Measurements from ENCODE around the gene KCND1.
"Not testable (repeated sequence)": the region's sequence is repeated elsewhere in the genome, so short reads cannot be mapped to it uniquely, and the experiment has no call there.

KCND1 gene

GRCh38 chrX:48971249-48972219 lies at the start of gene KCND1:
KCND1 (minus strand) TSS chrX:48971844; CDS start chrX:48970271, 1,573 bp downstream.
- DNase-seq = peak; percentile 9

GRCh38 chrX:49019599-49020249 lies 48.1 kb upstream of the KCND1 start:
- DNase-seq = no peak

GRCh38 chrX:49019050-49019449 lies 47.4 kb upstream of the KCND1 start:
- no peak for DNase-seq

- DNase-seq = no peak
Observed at GRCh38 chrX:49003696-49004095, 32.1 kb upstream of the KCND1 start.

GRCh38 chrX:49002091-49002935 lies 30.7 kb upstream of the KCND1 start, which contains the start of gene GRIPAP1:
GRIPAP1 (minus strand) TSS chrX:49002264; CDS start chrX:49002229, 35 bp downstream.
- peak; percentile 79 for DNase-seq

GRCh38 chrX:49001521-49002090 lies 30.0 kb upstream of the KCND1 start:
- peak; percentile 61 for DNase-seq

DNA sequence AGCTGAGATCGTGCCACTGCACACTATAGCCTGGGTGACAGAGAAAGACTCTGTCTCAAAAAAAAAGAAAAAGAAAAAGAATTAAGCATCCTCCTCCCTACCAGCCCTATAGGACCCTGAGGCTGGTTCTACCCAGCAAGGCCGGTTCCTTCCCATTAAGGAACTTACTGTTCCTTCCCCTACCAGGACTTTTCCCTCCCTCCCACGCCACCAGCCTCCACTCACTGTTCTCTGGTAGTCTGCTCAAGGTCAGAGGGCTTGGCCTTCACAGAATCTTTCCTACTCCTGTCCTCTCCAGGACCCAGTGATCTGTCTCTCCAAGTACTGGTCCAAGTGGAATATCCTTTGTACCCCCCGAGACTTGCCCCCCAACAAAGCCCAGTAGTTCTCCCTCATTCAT lies 29.0 kb upstream of the KCND1 start:
- no peak for DNase-seq

DNA sequence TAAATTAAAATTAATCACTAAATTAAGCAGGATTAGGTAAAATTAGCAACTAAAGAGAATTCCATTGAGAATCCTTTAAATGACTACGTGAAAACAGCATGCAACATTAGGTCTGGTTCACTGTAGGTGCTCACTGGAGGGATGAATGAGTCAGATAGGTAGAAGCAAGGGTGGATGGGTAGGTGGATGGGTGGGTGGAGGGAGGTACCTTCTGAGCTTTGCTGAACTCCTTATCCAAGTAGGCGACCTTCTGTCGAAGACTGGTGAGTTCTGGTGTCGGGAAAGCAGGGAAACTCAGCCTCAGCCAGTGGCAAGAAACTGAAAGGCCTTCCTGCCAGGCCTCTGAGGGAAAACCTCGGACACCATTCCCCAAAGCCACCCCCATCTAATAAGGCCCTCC lies 27.4 kb upstream of the KCND1 start:
- peak; percentile 3 for DNase-seq

GRCh38 chrX:48998391-48998790 lies 26.7 kb upstream of the KCND1 start:
- DNase-seq = peak; percentile 9

GRCh38 chrX:48997865-48998264 lies 26.2 kb upstream of the KCND1 start:
- DNase-seq = no peak

DNA sequence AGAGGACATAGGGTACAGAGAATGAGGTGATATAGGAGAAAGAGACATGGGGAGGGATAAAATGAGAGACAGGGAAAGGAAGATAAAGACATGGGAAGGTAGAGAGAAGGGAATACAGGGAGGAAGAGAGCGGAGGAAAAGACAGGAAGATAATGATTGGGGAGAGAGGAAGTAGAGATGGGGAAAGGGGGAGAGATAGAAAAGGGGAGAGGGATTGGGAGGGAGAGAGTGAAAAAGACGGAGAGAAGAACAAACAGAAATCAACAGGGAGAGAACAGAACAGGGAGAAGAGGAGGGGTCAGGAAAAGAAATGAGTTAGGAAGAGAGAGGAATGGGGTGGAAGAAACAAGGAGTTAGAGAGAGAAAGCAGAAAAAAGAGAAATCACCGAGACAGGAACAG lies 25.8 kb upstream of the KCND1 start:
- DNase-seq = no peak

DNA sequence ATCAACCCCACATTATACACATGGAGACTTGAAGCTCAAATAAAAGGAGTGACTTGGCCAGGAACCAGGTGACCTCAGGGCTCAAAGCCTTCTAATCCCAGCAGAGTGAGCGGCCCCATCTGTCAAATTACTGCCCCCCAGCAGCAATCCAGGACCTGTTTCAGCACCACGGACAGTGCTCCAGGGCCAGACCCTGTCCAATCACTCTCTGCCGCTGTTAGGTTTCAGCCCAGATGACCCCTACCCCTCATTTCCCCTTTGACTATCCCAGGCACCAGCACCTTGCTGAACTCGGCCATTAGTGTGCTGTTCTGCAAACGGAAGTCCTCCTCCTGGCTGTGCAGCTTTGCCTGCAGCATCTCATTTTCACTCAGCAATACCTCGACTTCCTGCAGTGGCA lies 25.3 kb upstream of the KCND1 start:
- DNase-seq = no peak

DNA sequence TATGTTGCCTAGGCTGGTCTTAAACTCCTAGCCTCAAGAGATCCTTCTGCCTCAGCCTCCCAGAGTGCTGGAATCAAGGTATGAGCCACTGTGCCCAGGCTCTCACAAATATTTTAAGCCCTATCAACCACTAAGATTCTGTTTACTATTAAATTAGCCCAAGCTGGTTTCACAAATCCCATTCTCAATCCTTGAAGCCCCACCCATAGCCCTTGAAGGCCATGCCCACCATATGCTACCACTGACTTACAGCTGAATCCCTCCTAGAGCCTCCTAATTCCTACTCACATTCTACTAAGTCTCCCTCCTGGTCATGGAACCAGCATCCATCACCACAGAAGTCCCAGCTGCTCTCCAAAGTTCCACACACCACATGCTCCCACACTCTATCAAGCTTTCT lies 20.7 kb upstream of the KCND1 start:
- DNase-seq = no peak

- no peak for DNase-seq
Observed at GRCh38 chrX:48989483-48989882, 17.8 kb upstream of the KCND1 start.

DNA sequence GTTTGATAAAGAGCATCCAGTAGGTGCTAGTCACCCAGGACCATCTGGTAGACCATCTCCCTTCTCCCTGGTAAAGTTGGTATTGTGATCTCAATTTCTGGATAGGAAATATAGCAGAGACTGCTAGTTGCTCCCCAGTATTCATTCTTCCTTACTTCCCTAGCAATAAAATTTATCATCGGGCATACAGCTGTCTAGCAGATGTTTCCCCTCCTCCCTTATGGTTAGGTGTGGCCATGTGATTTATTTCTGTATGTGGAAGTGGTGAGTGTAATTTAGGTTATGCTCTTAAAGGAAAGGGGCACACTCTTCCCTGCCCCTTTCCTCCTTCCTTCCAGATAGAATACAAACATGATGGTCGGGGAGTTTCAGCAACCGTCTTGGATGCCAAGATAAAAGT lies 12.3 kb upstream of the KCND1 start:
- DNase-seq = no peak

GRCh38 chrX:48983081-48983480 lies 11.4 kb upstream of the KCND1 start:
- no peak for DNase-seq

DNA sequence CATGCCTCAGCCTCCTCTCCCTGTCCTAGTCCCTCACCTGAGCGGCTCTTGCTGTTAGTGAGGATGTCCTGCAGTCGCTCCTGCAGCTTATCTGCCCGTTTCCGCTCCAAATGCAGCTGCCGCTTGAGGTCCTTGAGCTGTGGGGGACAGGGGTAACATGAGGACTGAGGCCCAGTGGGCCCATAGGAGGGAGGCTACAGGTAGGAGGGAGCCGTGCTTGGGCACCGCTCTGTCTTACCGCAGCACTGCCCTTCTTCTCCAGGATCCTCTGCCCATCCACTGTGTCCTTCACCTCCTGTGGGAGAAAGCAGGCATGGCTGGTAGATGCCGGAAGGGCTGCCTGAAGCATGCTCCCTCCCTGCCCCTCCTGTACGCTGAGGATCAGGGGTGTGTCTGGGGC lies 9.5 kb upstream of the KCND1 start:
- no peak for DNase-seq

DNA sequence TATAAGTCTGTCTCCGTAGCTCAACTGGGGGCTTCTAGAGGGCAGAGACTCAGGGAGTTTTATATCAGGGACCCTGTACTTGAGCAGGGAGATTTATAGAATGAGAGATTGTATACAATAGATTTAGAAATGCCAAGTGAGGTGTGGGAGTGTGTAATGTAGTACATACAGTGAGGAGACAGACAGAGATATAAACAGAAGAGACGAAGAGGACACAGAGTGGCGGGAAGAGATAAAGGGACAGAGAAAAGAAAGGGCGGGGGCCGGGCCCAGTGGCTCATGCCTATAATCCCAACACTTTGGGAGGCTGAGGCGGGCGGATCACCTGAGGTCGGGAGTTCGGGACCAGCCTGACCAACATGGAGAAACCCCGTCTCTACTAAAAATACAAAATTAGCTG lies 8.7 kb upstream of the KCND1 start:
- DNase-seq = not testable (repeated sequence)

DNA sequence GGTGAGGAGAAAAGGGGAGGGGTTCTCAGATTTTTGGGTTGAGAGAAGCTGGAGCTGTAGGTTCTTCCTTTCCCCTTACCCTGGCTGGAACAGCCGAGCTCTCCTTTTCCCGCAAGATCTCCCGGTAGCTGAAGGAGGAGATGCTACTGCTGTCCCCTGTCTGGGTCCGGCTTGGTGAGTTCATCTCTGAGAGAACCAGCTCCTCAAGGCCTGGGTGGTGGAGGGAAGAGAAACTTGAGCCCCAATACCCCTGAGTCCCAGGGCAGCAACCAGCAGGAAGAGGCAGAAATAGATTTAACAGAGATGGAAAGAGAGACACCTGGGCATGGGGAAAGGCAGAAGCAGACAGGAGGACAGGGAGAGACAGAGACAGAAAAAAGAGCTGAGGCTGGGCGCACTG lies 6.6 kb upstream of the KCND1 start:
- no peak for DNase-seq

DNA sequence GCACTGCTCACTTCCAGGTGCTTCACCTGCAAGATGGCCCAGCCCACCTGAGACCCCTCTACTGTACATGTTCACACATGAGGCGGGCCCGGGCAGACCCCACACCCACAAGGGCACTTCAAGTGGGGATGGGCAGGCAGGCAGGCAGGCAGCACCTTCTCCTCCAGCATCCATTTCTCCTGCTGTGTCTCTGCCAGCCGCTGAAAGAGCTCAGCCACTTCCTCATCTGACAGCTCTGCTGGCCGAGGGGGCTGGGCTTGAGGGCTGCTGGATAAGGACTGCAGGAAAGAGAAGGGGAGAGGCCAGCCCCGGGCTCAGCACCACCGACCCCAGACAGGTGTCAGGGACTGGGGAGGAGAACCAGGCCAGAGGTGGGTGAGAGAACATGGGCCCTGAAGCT lies 4.4 kb upstream of the KCND1 start:
- no peak for DNase-seq

DNA sequence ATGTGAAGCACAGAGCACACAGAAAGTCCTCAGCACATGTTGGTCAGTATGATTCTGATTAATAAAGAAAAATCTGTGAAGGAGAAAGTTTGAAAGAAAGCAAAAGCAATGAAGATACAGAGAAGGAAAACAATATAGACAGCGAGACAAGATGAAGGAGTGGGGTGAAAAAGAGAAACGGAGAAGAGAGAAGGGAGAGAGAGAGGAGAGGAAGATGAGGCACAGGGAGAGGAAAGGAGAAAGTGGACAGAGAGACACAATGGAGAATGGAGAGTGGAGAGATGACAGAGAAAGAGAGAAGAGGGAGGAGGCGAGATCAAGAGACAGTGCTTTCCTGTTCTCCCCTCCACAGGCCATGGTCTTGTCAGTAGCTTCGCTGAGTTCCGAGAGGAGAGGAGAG lies 3.9 kb upstream of the KCND1 start:
- DNase-seq = no peak

DNA sequence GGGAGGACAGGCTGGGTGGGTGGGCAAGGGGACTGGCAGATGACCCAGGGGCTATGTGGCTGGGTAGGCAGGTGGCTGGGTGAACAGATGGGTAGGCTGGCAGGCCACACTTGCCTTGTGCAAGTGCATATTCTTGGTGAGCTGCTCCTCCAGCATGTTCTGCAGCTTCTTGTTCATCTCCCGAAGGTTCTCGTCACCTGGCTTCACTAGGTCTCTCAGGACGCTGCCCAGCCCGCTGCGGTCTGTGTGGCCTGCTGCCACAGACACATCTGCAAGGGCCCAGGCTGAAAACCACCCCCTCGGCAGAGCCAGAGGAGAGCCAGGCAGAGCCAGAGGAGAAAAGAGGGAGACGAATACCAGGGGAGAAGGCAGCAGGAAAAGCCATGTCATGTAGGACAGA lies 3.4 kb upstream of the KCND1 start:
- no peak for DNase-seq

- no peak for DNase-seq
Observed at GRCh38 chrX:48974574-48974973, 2.9 kb upstream of the KCND1 start.

All from activated CD4-positive, alpha-beta T cell treated with anti-CD3 and anti-CD28 coated beads for 48 hours (primary cell).